ENCODE data around the gene DNER.
"Not testable (repeated sequence)": the region's sequence is repeated elsewhere in the genome, so short reads cannot be mapped to it uniquely, and the experiment has no call there.

Gene DNER

DNA sequence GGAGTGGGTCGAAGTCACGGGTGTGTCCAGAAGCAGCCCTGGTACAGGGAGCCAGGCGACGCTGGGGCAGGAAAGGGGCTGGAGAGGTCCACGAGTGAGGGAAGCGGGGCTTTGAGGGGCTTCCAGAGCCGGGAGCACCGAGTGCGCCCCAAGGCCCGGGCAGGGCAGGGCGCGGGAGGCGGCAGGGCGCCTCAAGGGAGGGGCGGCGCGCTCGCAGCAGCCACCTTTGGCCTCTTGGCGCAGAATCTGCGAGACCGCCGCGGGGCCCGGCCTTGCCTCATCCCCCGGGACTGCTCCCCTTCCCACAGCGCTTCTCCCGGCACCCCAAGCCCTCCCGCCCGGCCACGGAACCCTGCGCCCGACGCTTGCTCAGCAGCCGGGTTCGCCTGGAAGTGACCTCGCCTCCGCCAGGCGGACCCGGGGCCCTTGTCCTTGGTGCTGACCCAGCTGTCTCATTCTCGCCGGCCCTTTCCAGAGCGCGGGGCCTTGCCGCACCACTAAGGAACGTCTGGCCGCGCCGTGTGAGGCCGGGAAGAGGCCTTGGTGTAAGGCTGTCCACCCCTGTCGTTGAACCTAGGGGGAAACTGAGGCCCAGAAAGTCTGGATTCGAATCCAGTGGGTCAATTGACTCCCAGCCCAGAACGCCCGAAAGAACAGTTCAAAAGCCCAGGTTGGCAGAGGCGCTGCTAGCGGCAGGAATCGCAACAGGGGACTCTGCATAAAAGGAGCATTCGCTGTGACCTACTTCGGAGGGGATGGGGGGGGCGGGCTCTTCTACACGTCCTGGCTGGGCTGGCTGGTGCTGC is 584 bp upstream of the DNER start:
- peak; percentile 17 for DNase-seq

DNA sequence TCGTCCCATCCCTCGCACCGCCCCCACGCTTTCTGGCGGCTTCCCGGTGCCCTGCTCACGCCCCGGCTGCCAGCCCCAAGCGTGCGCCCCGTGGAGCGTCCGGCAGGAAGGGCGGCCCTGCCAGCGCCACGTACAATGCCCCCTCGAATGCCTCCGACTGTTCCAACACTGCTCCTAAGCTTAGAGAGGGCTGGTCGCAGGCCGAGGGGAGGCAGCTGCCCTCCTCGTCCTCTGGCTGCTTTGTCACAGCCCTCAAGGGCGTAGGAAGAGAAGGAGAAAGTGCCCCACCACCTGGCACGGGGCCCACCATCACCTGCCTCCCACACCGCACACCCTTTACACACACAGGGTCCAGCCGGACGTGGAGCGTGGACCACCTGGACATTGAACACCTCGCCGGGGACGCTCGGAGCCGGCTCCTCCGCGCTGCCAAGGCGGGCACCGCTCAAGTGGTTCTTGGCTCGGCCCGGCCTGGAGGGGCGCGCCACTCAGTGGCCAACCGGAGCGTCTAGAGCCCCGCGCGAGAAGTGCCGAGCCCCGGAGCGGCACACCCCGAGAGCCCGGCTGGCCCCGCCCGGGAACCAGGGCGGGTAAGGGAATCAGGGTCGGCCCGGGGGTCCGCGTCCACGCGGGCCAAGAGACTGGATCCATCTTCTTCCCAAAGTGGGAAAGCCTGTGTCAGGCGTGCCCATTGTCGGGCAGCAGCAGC is 830 bp downstream of the DNER start:
- DNase-seq, result peak; percentile 68

DNA sequence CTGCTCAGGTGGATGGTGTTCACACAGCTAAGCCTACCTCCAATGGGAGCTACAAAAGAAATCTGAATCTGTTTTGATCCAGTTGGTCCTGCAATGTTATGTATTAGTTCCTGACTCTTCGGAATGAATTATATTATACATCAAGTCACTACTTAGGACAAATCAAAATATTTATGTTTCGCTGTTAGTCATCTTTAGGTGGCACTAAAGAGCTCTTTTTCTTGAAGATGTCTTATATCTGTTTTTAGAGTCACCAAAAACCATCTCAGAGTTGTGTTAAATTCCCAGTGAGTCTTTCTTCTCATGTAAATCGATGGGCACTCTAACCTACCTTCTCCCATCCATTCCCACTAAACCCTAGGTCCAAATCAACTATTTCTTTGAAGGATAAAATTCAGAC is 2.2 kb downstream of the DNER start:
- no peak for DNase-seq

DNA sequence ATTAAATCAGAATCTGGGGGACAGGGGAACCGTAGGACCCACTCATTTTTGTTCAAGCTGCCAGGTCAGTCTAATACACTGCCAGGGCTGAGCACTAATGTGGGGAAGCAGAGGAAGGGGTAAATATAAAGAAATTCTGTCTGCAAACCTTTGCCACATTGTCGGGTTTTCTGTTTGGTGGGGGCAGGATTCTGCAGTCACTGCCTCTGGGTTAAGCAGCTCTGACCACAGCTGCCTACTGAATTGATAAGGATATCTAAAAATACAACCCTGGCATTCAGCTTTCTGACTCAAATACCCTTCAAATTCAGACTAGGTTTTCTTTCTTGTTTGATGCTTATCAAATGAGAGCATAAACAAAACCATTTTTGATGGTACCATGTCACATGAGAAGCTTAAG is 6.0 kb downstream of the DNER start:
- no peak for DNase-seq

DNA sequence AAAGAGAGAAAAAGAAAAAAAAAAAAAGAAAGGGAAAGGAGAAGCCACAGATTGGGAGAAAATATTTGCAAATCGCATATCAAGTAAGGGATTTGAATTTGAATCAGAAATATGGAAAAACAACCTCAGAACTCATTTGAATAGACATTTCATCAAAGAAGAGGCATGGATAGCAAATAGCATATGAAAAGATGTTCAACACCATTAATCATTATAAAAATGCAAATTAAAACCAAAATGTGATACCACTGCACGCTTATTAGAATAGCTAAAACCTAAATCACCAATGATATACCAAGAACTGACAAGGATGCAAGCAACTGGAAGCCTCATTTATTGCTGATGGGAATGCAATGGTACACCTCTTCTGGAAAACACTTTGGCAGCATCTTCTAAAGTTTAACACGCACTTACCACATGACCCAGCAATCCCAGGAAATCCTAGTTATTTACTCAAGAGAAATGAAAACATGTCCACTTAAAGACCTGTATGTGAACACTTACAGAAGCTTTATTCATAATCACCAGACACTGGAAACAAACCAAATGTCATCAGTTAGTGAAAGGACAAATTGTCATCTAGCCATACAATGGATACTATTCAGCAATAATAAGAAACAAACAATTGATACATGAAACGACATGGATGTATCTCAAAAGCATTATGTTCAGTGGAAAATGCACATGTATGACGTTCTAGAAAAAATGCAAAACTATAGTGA is 10.3 kb downstream of the DNER start:
- DNase-seq, result no peak

DNA sequence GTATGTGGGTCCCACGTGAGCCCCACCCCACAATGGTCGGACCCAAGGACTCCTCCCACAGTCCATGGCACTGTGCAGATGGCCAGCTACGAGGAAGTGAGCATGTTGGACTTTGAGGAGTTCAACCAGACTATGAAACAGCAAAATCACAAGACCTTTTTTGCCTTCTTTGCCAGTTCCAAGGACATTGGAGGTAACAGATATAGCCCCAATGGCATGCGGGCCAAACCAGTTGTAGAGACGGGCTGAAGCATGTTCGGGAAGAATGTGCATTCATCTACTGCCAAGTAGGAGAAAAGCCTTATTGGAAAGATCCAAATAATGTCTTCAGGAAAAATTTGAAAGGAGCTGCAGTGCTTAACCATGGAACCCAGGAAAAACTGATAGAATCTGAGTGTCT is 12.6 kb downstream of the DNER start:
- no peak for DNase-seq

DNA sequence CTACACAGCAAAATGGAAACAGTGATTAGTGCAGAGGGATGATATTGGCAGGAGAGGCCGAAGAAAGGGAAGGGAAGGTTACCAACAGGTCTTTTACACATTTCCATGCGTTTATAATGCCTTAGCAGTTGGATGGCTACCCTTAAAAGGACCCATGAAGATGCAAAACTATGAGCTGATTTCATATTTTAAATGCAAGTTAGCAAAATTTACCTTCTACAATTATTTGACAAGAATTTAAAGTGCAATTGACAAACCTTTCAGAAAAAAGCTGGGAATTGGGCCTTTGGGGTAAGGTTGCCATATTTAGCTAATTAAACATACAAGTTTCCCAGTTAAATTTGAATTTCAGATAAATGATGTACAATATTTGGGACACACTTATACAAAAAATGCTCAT is 13.3 kb downstream of the DNER start:
- no peak for DNase-seq

DNA sequence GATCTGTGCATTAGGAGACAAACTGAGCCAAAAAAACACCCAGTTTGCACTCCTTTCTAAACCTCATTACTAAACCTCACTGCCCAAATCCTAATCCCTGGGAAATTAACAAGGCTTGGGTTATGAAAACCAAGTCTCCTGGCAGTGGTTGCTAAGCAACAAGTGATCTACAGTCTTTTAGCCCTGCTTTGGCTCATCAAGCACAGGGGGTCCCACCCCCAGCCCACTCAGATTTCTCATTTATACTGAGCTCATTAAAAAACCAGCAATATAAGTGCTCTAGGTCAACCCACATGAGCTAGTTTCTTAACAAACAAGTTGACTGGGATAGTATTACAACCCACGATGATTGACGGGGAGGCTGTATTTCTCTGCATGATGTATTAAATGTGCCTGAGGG is 18.4 kb downstream of the DNER start:
- no peak for DNase-seq

DNA sequence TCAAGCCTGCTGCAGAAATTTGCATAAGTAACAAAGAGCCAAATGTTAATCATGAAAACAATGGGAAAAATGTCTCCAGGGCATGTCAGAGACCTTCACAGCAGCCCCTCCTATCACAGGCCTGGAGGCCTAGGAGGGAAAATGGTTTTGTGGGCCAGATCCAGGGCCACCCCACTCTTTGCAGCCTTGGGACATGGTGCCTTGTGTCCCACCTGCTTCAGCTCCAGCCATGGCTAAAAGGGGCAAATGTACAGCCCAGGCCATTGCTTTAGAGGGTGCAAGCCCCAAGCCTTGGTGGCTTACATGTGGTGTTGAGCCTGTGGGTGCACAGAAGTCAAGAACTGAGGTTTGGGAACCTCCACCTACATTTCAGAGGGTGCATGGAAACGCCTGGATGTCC is 20.5 kb downstream of the DNER start:
- not testable (repeated sequence) for DNase-seq

DNA sequence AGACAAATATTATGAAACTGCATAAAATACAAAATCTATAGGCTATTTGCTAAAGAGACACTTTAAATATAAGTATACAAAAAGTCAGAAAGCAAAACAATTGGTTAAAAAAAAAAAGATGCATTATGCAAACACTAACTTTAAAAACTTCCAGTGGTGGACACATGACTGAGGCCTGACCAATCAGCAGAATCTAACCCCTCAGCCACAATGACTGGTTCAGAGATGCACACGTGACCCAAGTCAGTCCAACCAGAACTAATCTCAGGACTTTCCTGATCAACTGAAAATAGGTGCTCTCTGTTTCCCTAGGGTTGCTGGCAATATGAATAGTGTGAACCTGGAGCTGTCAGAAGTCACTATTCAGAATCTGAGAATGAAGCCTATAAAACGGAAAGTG is 22.7 kb downstream of the DNER start:
- no peak for DNase-seq

DNA sequence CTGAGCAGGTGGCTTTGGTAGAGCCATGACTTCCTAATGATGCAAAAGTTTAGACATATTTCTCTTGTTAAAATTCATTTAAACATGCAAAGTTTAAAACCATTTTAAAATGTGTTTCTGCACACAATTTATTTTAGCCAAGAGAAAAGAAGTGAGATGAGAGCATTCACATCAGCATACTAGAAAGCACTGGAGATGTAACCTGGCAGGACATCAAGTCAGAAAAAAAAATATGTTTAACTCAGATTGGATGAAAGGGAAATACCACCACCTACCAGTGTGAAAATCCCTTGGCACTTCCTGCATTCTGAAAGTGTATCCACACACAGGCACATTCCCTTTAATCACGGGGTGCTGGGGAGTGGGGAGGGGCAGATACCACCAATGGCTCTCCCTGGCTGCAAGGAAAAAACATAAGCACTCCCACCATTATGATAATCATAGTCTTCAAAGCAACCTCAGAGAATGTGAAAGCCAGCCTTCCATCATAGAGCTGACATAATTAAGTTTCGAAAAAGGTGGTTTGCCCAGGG is 25.0 kb downstream of the DNER start:
- DNase-seq, result no peak

DNA sequence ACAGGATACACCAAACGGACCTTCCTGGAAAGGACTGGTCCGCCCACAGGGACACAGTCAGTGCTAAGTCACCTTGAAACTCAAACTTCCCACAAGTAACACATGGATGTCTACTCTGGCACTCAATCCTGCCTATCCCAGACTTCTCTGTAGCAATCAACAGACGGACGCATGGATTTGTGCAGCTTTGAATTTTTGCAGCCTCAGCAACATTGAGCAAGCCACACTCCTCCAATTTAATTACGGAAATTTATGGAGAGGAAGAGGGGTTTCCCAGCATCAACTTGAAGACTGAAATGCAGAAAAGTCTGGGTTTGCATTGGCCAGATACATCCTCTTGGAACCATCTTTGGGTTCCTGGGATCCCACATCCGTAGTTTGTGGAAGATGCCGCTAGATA is 26.2 kb downstream of the DNER start:
- no peak for DNase-seq

DNA sequence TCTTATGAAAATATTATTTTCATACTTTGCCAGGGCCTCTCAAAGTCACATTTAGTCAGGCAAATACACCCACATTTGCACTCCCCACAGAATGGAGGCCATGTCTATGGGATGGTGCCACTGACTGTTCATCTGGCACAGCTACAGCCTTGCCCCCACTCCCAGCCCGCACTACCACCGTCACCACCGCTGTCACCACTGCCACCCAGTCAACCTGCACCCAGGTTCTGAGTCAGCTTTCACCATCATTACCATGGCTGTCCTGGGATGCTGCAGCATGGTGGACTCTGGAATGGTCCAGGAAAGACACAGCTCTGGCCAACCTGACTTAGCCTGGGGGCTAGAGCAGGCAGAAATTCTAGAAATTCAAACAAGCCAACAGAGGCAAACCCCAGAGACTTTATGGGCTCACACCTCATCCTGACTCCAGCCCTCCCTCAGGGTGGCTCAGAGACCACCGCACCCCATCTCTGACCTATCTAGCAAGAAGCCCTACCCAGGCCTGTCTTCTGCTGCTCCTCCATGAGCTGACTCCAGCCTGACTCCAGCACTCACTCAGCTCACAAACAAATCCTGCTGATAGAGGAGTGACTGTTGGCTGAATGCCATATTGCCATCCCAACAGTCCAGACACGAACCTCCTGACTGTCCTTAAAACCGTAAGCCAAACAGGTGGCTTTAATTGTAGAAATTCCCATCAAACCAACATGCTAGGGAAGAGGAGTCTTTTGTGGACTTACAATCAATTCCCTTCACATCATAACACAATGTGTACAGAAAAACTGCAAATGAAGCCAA is 28.0 kb downstream of the DNER start:
- peak; percentile 20 for DNase-seq

DNA sequence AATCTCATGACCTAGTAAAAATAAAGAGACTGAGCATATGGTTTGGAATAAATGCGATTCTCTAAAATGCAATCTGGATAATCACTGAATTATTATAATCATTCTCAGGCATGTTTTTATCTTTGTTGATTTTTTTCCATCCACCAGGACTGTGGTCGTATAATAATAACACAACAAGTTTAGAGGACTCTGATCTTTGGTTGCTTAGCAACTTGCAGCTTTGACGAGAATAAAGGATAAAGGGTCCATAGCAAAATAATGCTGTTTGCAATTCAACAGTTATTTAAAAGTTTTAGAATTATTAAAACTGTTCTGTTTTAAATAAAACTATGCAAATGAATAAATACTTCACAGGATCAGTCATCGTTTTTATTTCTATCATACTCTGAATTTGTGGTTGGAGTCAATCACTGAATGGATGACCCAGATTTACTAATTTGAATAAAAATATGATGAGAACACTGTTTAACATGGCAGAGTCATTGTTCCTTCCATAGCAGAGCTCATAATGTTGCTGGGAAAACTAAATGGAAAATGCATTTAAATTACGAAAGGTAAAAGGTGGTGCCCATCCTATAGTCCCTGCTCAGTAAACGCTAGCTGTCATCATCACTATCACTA is 29.3 kb downstream of the DNER start:
- DNase-seq, result no peak

DNA sequence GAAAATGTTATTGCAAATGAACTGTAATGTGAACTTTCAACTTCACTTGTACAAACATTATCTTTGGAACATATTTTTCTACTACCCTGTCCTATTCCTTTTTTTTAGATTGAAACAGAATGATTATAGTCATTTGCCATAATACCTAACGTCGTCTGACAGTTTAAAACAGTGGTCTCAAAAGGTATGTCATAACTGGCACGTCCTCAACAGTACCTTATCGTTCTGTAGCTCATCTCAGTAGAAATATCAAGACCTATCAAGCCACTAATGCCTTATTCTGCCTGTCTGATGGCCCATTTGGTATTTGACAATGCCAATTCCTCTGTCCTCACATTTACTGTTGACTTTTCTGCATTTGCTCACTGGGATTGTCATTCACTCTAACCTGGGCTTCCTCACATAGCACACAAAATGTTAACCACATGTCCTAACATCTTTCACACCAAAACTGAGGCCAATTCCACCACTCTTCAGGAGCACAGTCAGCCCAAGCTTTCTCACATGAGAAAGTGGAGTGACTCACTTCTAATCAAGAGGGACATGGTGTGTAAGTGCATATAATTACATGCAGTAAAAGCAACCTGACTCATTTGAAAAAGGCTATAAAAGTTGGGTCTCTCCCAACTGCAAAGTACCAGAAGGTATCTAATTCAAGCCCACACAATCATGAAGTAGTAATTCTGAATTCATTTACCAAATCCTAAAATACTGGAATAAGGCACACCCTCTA is 34.8 kb downstream of the DNER start:
- DNase-seq, result no peak

DNA sequence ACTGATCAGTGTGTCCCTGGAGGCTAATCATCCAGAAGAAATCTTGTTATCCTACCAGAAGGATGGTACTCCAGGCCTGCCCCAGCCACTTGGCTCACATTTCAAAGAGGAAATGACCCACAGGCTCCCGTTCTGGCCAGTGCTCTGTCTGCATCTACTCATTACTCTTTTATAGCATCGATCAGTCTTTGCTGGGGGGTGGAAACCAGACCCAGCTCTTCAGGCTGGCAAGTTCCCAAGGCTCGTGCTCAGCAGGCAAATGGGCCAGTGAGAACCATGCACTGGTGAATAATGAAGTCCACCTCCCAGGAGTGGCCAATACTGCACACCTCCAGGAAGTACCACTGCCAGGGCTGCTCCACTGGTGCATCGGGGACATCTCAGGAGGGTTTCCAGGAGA is 38.8 kb downstream of the DNER start:
- no peak for DNase-seq

DNA sequence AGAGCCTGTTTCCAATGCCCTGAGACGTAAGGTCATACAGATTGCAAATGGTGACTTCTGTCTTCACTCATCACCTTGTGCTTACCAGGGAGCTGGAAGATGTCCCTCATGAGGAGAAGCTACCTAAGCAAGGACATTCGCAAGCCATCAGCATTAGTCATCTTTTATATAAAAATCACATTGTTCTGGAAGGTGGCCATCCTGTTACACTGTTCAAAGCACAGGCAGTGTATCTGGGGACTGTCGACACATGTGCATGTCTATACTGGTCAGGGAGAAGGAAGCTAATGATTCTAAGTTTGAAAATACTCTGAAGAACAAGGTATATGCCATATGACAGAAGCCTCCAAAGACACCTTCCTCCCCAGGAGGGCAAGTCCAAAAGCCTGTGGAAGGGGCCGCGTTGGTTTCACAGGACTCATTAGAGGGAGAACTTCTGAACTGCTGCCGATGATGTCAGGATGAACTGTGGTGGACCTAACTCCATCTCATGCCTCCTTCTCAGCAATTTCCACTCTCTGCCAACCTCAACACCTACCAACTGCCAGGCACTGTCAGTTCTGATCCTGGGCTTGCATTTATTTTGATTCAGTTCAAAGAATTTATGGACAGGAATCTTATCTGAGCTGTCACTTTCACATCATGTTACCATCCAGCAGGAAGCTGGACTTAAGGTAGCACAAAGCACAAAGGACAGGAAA is 39.4 kb downstream of the DNER start:
- no peak for DNase-seq

DNA sequence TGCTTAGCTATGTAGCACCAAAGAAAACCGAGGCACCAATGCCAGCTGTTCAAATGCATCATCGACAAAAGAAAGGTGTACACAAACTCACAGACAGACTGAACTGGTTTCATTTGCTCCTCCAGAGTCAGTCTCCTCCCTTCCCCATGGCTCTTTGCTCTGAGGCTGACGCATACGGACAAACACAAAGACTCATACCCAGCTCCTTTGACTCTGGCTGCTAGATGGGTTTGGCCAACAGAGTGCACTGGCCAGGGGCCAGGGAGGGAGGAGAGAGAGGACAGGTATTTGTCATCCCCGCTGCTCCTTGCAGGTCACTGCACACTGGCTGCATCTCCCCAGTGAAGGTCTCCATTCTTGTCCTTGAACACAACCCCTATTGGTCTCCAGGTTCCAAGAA is 40.7 kb downstream of the DNER start:
- peak; percentile 25 for DNase-seq

DNA sequence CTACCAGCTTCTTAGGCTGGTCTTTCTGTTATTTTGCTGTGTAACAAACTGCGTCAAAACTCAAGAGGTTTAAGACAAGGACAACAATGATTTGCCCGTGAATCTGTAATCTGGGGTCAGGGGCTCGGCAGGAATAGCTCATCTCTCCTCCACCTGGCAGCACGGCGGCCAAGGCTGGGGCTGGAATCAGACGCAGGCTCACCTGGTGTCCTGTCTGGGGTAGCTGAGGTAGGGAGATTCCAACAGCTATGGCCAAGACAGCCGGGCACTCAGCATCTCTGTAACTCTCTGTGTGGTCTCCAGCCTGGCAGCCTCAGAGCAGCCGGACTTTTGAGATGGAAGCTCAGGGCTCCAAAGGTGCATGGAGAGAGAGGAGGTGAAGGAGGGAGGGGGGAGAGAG is 42.3 kb downstream of the DNER start:
- DNase-seq, result no peak

DNA sequence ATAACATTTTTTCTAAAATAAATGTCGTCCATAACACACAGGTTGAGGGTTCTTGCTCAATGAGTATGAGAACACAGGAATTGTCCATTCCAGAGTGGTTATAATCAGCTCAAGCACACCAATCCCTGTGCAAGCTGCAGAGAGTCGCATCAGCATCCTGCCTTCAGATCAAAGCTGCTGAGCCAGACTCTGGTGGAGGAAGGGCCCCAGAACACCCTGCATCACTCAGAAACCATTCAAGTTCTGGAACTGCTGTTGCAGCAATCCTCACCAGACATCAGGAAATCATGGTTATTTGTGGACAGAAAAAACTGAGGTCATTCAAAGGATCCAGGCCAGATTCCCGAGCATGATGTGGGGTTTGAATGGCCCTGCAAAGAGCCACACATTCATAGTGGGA is 44.5 kb downstream of the DNER start:
- DNase-seq, result no peak

DNA sequence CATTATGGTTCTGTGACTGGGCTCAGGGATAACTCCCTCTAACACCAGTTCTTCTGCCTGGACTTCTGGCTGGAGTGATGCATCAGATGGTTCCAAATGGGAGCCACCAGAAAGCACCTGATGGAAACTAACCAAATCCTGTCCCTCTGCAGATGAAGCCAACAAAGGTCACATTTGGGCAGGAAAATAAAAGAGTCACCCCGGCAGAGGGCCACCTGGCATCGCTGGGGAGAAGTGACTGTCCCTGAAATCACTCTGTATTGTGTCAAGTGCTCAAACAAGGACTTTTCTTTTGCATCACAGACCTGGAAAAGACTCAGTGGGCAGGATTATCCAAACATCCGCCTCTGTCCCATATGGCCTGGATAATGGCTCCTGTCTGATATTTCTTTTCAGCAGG is 47.5 kb downstream of the DNER start:
- no peak for DNase-seq

All from NCI-H774 (cell line).